HL-60 (cell line): ENCODE results near the gene RSRC2.

Source experiments
- GABPA ChIP-seq: IDR thresholded peaks from 2 replicates; pipeline ENCODE4 v1.6.1; 2012; ENCODE audit warnings: low read depth
- TF ChIP-seq, protein P1 (sequence below): IDR thresholded peaks from one replicate; pipeline ENCODE4 v1.5.1; 2011; ENCODE audit warnings: low read length, control low read depth, inconsistent platforms; ENCODE audit not compliant: insufficient read depth
- TF ChIP-seq, protein P2 (sequence below): IDR thresholded peaks from 2 replicates; pipeline ENCODE4 v1.6.1; 2012; ENCODE audit warnings: low read depth; ENCODE audit not compliant: insufficient replicate concordance

DNA sequence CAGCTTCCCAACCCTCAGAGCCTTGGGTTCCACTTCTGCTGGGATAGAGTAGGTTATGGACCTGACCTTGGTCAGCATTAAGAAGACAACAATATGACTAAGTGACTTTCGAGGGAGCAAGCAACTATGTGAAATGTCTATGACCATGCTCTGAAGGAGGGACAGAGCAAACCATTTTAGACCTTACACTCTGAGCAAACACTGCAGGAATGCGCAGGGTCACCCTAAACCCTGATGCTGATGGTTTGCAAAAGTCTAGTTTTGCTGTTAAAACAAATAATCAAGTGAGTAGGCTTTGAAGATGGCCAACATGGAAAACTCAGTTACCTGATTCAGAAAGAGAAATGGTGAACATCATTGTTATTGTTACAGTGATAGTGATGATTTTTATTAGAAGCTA lies 34.7 kb downstream of the RSRC2 start:
- no peak for TF ChIP-seq GABPA
- TF ChIP-seq, protein P1, sequence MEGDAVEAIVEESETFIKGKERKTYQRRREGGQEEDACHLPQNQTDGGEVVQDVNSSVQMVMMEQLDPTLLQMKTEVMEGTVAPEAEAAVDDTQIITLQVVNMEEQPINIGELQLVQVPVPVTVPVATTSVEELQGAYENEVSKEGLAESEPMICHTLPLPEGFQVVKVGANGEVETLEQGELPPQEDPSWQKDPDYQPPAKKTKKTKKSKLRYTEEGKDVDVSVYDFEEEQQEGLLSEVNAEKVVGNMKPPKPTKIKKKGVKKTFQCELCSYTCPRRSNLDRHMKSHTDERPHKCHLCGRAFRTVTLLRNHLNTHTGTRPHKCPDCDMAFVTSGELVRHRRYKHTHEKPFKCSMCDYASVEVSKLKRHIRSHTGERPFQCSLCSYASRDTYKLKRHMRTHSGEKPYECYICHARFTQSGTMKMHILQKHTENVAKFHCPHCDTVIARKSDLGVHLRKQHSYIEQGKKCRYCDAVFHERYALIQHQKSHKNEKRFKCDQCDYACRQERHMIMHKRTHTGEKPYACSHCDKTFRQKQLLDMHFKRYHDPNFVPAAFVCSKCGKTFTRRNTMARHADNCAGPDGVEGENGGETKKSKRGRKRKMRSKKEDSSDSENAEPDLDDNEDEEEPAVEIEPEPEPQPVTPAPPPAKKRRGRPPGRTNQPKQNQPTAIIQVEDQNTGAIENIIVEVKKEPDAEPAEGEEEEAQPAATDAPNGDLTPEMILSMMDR, result no peak
- TF ChIP-seq, protein P2, sequence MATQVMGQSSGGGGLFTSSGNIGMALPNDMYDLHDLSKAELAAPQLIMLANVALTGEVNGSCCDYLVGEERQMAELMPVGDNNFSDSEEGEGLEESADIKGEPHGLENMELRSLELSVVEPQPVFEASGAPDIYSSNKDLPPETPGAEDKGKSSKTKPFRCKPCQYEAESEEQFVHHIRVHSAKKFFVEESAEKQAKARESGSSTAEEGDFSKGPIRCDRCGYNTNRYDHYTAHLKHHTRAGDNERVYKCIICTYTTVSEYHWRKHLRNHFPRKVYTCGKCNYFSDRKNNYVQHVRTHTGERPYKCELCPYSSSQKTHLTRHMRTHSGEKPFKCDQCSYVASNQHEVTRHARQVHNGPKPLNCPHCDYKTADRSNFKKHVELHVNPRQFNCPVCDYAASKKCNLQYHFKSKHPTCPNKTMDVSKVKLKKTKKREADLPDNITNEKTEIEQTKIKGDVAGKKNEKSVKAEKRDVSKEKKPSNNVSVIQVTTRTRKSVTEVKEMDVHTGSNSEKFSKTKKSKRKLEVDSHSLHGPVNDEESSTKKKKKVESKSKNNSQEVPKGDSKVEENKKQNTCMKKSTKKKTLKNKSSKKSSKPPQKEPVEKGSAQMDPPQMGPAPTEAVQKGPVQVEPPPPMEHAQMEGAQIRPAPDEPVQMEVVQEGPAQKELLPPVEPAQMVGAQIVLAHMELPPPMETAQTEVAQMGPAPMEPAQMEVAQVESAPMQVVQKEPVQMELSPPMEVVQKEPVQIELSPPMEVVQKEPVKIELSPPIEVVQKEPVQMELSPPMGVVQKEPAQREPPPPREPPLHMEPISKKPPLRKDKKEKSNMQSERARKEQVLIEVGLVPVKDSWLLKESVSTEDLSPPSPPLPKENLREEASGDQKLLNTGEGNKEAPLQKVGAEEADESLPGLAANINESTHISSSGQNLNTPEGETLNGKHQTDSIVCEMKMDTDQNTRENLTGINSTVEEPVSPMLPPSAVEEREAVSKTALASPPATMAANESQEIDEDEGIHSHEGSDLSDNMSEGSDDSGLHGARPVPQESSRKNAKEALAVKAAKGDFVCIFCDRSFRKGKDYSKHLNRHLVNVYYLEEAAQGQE, result no peak
